GM21619 (cell line): ENCODE measurements around the gene ALG14.

Experiments used
- ATAC-seq: cut with Tn5 transposase; IDR thresholded peaks from one replicate; pipeline ENCODE4 v1.9.1; 2021; ENCODE audit not compliant: unreplicated experiment

The ALG14 gene

DNA sequence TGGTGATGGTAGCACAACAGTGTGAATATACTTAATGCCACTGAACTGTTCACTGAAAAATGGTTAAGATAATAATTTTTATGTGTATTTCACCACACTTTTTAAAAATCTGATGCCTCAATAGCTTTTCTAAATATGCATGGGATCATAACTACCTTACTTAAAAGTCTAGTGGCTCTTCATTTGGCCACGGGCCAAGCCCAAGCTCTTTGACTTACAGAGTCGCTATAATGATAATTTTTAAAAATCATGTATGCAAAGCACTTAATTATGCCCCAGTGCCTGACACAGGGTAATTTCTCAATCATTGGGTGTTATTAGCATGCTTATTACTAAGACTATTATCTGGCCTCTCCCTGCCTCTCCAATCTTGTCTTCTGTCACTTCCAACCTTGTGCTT lies 138.2 kb downstream of the ALG14 start:
- ATAC-seq = no peak

- no peak for ATAC-seq
These were observed 141.4 kb downstream of the ALG14 start for GRCh38 chr1:94931254-94931841.

DNA sequence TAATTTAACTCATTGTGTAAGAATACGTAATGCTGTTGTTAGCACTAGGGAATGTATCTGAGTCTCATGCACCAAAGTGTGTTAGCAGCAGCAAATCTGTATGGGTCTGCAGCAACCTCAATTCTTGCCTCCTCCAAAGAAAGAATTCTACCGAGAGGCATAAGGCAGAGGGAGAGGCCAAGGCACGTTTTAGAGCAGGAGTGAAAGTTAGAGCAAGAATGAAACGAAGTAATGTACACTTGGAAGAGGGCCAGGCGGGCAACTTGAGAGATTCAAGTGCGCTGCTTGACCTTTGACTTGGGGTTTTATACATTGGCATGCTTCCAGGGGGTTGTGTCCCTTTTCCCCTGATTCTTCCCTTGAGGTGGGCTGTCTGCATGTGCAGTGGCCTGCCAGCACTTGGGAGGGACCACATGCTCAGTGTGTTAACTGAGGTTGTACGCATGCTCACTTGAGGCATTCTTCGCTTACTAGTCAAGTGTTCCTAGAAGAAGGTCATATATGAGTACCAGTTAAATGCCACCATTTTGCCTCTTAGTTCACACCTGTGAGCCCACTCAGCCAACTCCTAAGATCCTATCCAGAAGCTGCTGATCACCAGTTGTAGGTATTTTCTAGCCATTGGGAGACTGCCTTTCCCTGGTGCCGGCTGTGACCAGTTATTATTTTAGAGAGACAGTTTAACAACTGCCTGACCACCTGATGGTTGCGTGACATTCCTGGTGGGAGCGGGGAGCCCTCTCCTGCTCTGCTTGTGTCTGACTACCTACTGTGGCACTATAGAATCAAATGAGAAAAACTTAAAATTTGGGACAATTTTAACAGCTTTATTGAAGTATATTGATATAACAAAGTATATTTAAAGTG lies 143.2 kb downstream of the ALG14 start:
- no peak for ATAC-seq

- ATAC-seq = no peak
These were observed 144.3 kb downstream of the ALG14 start for GRCh38 chr1:94928293-94928939.

- ATAC-seq = peak; percentile 21
These were observed 145.2 kb downstream of the ALG14 start for GRCh38 chr1:94927405-94928175.

- ATAC-seq = peak; percentile 80
These were observed 145.8 kb downstream of the ALG14 start, which contains the start of gene CNN3 for GRCh38 chr1:94926915-94927404. TSS of gene CNN3 (minus strand) at chr1:94927110. CDS start at chr1:94926894, 216 bp downstream.

DNA sequence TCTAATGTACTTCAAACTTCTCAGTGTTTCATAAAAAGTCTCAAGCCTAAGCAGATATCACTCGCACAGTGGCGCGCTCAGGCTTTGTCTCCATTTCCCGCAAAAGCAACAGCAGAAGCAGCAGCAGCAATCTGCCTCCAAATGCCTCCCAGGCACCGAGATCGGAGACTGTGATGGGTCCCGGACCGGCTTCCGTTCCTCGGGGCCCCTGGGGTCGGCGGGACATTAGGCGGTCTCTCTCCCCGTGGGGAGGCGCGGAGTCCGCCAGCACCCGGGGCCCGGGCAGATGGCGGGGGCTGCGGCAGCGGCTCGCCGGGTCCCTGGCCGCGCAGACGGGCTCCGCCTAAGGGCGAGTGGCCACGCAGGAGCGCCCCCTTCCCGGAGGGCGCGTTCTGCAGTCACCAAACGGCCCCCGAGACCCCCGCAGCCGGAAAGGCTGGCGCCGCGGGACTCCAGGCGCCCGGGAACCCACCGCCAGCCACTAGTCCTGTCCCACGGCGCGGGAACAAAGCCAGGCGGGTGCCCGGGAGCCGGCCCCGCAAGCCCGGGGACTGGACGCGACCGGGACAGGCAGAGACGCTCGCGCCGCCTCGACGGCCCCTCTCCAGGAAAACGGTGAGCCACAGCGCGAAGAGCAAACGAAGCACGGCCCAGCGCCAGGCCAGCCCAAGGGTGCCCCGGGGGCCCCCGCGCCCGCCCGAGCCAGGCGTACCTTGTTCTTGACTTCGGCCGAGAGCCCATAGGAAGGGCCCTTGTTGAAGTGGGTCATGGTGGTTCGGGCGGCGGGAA lies 146.4 kb downstream of the ALG14 start:
- ATAC-seq = peak; percentile 23

DNA sequence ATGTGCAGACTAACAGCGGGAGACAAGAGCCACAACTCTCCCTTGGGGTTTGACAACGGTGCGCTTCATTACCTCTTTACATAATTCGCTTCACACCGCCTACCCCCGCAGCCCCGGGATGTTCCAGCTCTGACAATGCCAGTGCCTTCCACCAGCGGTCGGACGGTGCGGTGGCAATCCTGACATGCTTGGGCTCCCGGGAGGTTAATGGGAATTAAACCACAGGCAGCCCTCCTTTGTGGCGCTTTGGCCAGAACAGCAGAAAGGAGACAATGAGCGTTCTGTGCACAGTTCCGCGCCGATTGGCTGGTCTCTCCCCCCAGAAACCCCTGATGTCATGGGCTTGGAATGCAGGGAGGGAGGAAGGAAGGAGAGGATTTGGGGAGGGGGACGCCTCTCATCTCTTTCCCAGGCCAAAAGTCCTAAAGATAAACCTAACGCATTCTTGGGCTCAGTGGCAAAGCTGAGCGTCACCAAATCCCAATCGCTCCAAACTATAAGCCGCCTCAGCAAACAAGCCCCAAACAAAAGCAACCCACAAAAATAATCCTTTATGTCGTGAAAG lies 147.1 kb downstream of the ALG14 start:
- no peak for ATAC-seq

GRCh38 chr1:94925004-94925403 lies 147.7 kb downstream of the ALG14 start:
- no peak for ATAC-seq
